Measurements from ENCODE around the gene ATP2B3.

The ATP2B3 gene

DNA sequence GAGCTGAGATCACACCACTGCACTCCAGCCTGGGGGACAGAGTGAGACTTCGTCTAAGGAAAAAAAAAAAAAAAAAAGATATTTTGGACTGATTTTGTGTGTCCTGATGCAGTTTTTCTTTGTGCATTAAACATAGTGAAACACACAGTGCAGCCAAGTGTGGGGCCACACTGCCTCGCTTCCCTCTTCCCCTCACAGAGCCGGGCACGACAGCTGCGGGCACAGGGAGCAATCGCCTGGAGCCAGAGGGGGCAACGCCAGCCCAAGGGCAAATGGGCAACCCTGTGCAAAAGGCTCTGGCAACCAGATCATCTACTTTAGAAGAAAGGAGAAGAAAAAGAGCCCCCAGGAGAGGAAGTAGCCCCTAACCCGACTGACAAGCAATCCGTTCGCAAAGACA is 95.0 kb downstream of the ATP2B3 start:
- no peak for DNase-seq (ENCODE audit: low read depth in 3 of 3)

GRCh38 chrX:153614818-153615217 is 97.4 kb downstream of the ATP2B3 start:
- DNase-seq (ENCODE audit: low read depth in 3 of 3): no peak

DNA sequence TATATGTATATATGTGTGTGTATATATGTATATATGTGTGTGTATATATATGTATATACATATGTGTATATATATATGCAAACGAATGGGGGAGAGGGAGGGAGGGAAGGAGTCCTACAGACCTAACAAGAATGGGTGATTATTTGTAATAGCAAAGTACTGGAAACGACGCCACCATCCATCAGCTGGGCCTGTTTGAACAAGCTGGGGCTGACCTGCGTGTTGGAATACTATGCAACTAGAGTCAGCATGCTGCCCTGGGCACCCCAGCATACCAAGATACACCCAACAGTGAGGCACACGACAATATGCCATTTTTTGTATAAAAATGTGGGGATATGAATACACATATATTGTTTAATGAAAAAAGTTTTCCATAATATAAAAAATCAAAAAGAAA is 103.1 kb downstream of the ATP2B3 start:
- no peak for DNase-seq (ENCODE audit: low read depth in 3 of 3)

- no peak for DNase-seq (ENCODE audit: low read depth in 3 of 3)
Observed at GRCh38 chrX:153621949-153622598, 104.6 kb downstream of the ATP2B3 start.

GRCh38 chrX:153622661-153623309 is 105.3 kb downstream of the ATP2B3 start:
- no peak for DNase-seq (ENCODE audit: low read depth in 3 of 3)

- DNase-seq (ENCODE audit: low read depth in 3 of 3): no peak
Observed at GRCh38 chrX:153623310-153624029, 106.0 kb downstream of the ATP2B3 start.

- no peak for DNase-seq (ENCODE audit: low read depth in 3 of 3)
Observed at GRCh38 chrX:153624196-153625091, 107.0 kb downstream of the ATP2B3 start.

GRCh38 chrX:153625271-153626024 is 108.0 kb downstream of the ATP2B3 start:
- no peak for DNase-seq (ENCODE audit: low read depth in 3 of 3)

- no peak for DNase-seq (ENCODE audit: low read depth in 3 of 3)
Observed at GRCh38 chrX:153626025-153626633, 108.7 kb downstream of the ATP2B3 start.

GRCh38 chrX:153626863-153627674 is 109.6 kb downstream of the ATP2B3 start:
- no peak for DNase-seq (ENCODE audit: low read depth in 3 of 3)

GRCh38 chrX:153627675-153628111 is 110.3 kb downstream of the ATP2B3 start:
- no peak for DNase-seq (ENCODE audit: low read depth in 3 of 3)

DNA sequence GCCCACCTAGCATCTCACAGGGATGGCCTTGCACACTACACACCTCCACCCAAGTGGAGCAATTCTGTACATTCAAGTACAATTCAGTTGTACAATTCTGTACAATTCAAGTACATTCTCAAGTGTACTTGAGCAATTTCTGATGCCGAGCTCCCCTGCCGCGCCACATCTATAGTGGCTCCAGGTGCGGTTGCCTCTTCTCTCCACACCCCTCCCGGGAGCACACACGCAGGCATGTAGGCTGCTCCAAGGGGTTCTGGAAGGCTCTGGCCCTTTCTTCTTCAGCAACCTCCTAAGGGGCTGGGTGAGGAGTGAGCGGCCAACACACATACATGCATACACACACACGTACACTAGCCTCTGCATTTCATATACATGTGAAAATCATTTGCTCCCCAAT is 110.7 kb downstream of the ATP2B3 start:
- no peak for DNase-seq (ENCODE audit: low read depth in 3 of 3)

DNA sequence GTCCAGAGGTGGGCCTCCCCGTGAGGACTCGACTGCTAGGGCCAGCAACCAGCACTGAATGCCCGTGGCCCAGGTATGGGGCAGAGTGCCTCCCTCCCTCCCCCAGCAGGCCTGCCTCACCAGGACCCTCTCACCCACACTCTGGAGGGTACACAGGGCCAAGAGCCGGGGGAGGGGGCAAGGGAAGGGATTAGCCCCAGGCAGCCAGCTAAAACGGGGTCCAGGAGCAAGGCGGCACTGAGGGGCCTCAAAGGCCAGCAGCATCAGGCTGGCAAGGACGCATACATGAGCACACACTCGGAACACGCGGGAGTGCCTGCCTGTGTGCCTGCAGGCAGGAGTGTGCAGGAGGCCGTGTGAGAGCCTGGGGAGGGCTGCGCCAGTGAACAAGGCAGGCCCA is 111.2 kb downstream of the ATP2B3 start:
- no peak for DNase-seq (ENCODE audit: low read depth in 3 of 3)

DNA sequence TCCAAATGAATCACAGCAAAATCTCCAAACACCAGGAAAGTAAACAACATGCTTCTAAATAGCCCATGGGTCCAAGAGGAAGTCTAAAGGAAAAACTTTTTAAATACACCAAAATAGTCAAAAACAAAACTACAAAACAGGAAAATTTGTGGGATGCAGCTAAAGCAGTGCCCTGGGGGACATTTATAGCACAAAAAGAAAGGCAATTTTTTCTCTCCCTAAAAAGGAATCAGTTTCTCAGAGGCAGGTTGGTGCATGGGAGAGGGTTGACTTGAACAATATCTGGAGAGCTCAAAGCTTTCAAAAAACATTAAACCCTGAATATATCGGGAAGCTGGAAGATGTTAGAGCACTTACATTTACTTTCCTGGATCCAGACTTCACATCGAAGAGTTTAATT is 113.9 kb downstream of the ATP2B3 start:
- DNase-seq (ENCODE audit: low read depth in 3 of 3): no peak

DNA sequence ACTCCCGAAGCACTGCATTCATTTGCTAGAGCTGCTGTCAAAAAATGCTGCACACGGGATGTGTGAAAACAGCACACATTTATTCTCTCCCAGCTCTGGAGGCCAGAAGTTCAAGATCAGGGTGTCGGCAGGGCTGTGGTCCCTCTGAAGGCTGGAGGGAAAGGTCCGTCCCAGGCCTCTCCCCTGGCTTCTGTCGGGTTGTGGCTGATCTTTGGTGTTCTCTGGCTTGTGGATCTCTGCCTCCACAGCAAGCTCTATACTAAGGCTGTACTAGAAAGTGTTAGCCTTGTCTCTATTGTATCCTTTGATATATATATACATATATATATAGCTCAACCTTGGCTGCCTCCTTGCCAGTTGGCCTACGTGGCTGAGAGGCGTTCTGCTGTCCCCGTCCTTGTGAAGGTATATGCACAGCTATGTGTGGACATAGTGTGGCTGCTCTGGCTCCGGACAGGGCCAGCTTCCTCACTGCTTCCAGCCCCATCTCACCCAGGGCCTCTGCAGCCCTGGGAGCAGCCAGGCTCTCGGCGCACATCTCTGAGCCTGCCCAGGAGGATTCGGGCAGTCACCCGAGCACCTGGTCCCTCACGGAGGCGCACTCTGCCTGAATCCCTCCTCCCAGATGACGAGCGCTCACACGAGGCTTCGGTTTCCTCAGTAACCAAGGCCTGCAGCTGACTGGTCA is 114.6 kb downstream of the ATP2B3 start:
- DNase-seq (ENCODE audit: low read depth in 3 of 3): no peak

All from stimulated activated CD4-positive, alpha-beta T cell treated with anti-CD3 and anti-CD28 coated beads, TNF-alpha, amount 100 ng/mL, for 48 hours (primary cell).